ENCODE measurements around the gene YPEL1.
"Not testable (repeated sequence)": the region's sequence is repeated elsewhere in the genome, so short reads cannot be mapped to it uniquely, and the experiment has no call there.

- not testable (repeated sequence) for TF ChIP-seq CTCF (conservative IDR thresholded peaks at IDR 0.05 in 1 of 2, IDR thresholded peaks at IDR 0.05 in 1 of 2; ENCODE audit: extremely low read depth in 1 of 2, insufficient read depth in 1 of 2, low read depth in 1 of 2, low read length in 2 of 2); EZH2 (IDR thresholded peaks at IDR 0.05; ENCODE audit: borderline replicate concordance, low read length)
These were observed 56.8 kb downstream of the YPEL1 start for GRCh38 chr22:21678842-21679241.
